ENCODE measurements around the gene RASGRF1. TPM values are rescaled to one million over a fixed set of nuclear protein-coding genes. Genes with fewer than 3 reads are reported as not detected.

RASGRF1 gene
- total RNA-seq, 1 donor from 2014 or later: 0.17 TPM

DNA sequence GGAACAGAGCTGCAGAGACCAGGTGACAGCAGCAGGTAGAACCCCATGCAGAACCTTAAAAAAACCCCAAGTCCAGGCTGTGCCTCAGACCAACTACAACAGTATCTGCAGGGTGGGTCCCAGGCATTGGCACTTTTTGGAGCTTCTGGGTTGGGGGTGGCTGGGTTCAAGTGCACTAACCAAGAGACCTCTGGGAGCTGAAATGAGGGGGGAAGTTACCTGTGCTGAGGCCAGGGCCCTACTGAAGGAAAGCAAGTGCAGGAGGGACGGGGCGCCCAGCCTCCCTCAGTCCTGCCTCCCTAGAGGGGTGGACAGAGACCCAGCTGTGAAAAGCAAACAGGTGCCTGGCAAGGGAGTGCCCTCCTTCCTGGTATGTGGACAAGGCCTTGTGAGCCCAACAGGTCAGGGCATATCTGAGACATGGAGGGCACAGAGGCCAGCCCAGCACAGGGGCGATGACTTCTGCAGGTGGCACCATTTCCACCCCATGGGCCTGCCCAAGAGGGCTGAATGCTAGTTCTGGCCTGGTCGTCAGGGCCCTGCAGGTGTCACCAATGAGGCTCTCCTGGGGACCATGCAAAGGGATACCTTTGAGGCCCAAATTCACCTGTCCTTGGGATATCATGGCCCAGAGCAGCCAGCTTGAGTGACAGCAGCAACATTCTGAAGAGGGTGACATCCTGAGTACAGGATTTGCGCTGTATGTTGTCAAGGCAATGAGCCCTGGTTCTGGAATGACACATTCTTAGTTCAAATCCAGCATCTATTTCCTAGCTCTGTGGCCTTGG, 164.4 kb downstream of the RASGRF1 start:
- H3K27me3 Mint-ChIP-seq: no peaks in the 10 kb centered on the region
- H3K4me1 Mint-ChIP-seq (ENCODE audit: low read depth): no peaks in the 10 kb centered on the region
- TF ChIP-seq CTCF (IDR thresholded peaks at IDR 0.05; ENCODE audit: unreplicated experiment): no peak
- DNase-seq (ENCODE audit: low spot score, unreplicated experiment): no peak
- H3K9me3 Mint-ChIP-seq (ENCODE audit: low read depth): no peaks in the 10 kb centered on the region
- no peak overlapping the region for H3K27ac Mint-ChIP-seq
- H3K36me3 Mint-ChIP-seq (ENCODE audit: insufficient read depth): peaks cover 15% of the 10 kb centered on the region
- no peak overlapping the region for H3K4me3 Mint-ChIP-seq (ENCODE audit: low read depth)

GRCh38 chr15:78925076-78925624, 165.4 kb downstream of the RASGRF1 start:
- no peak for DNase-seq (ENCODE audit: low spot score, unreplicated experiment)
- Mint-ChIP-seq H3K36me3 (ENCODE audit: insufficient read depth) (peaks cover 17% of the 10 kb centered on the region), H3K27ac (peak overlapping the region; percentile 69), H3K9me3 (ENCODE audit: low read depth) (no peaks in the 10 kb centered on the region), H3K4me1 (ENCODE audit: low read depth) (no peaks in the 10 kb centered on the region), H3K27me3 (no peaks in the 10 kb centered on the region), H3K4me3 (ENCODE audit: low read depth) (no peak overlapping the region)
- TF ChIP-seq CTCF (IDR thresholded peaks at IDR 0.05; ENCODE audit: unreplicated experiment): no peak

DNA sequence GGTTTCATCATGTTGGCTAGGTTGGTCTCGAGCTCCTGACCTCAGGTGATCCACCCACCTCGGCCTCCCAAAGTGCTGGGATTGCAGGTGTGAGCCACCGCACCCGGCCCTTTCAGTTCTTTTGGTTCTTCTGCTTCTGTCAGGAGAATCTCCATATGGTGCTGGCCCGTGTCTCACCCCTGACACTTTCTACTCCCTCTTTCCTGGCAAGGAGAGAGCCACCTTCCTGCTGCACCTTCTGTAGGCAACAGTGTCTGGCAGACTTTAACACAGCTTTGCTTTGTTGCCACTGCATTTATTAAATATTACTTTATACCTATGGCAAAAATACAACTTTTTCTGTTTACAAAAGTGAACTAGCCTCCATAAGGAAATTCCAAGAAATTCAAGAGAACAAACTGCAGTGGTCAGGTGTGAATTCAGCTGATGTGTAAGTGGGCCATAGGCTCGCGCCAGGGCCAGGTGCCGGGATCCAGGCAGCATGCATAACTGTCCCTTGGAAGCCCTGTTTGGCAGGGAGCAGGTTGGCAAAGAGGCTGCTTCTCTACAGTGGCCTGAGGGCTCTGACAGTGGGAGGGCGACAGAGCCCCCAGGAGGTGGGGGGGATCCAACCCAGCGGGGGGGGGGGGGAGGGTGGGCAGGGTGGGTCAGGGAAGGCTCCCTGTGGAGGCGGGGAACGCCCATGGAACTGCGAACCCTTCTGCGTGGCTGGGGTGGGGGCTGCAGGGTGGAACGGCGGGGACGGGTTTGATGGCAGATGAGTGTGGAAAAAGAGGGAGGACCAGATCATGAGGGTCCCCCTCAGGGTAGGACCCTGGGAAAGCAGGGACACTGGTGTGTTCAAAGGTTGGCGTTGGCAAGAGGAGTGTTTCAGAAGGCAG, 166.9 kb downstream of the RASGRF1 start:
- Mint-ChIP-seq H3K27me3 (no peaks in the 10 kb centered on the region), H3K27ac (no peak overlapping the region), H3K36me3 (ENCODE audit: insufficient read depth) (peaks cover 20% of the 10 kb centered on the region), H3K9me3 (ENCODE audit: low read depth) (no peaks in the 10 kb centered on the region), H3K4me3 (ENCODE audit: low read depth) (no peak overlapping the region), H3K4me1 (ENCODE audit: low read depth) (no peaks in the 10 kb centered on the region)
- TF ChIP-seq CTCF (IDR thresholded peaks at IDR 0.05; ENCODE audit: unreplicated experiment): no peak
- no peak for DNase-seq (ENCODE audit: low spot score, unreplicated experiment)

DNA sequence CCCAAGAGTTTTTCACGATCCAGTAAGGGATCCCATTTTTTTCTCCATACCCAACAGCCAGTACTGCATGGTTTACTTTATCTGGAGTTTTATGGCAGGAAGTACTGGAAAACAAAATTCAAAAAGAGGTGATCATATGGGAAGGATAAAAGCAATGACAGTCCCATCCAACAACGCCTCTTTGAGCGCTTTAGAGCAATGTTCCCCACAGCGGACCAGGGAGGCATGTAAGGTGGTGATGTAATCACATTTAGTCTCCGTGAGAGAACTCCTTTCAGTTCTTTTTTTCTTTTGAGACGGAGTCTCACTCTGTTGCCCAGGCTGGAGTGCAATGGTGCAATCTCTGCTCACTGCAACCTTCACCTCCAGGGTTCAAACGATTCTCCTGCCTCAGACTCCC, 167.6 kb downstream of the RASGRF1 start:
- no peak for TF ChIP-seq CTCF (IDR thresholded peaks at IDR 0.05; ENCODE audit: unreplicated experiment)
- no peaks in the 10 kb centered on the region for H3K27me3 Mint-ChIP-seq
- no peaks in the 10 kb centered on the region for H3K9me3 Mint-ChIP-seq (ENCODE audit: low read depth)
- H3K4me1 Mint-ChIP-seq (ENCODE audit: low read depth): no peaks in the 10 kb centered on the region
- no peak overlapping the region for H3K4me3 Mint-ChIP-seq (ENCODE audit: low read depth)
- H3K27ac Mint-ChIP-seq: no peak overlapping the region
- DNase-seq (ENCODE audit: low spot score, unreplicated experiment): no peak
- peaks cover 22% of the 10 kb centered on the region for H3K36me3 Mint-ChIP-seq (ENCODE audit: insufficient read depth)

GRCh38 chr15:78922527-78922926, 168.1 kb downstream of the RASGRF1 start:
- Mint-ChIP-seq H3K9me3 (ENCODE audit: low read depth) (no peaks in the 10 kb centered on the region), H3K36me3 (ENCODE audit: insufficient read depth) (peaks cover 23% of the 10 kb centered on the region), H3K27me3 (no peaks in the 10 kb centered on the region), H3K4me3 (ENCODE audit: low read depth) (no peak overlapping the region), H3K27ac (no peak overlapping the region), H3K4me1 (ENCODE audit: low read depth) (peaks cover 1% of the 10 kb centered on the region)
- no peak for TF ChIP-seq CTCF (IDR thresholded peaks at IDR 0.05; ENCODE audit: unreplicated experiment)
- no peak for DNase-seq (ENCODE audit: low spot score, unreplicated experiment)

All from progenitor cell of endocrine pancreas (in vitro differentiated cells).